Endothelial cell (in vitro differentiated cells): ENCODE data around the gene CCNE1. TPM values are rescaled to one million over a fixed set of nuclear protein-coding genes. Genes with fewer than 3 reads are reported as not detected.

Experiments used
- DNase-seq: peaks from one replicate; pipeline ENCODE4 v3.0.0; 2021; ENCODE audit warnings: low spot score
- H3K27ac Mint-ChIP-seq: one replicate; pipeline ENCODE4 v1.8.0; 2021; ENCODE audit warnings: mixed read lengths, inconsistent platforms; ENCODE audit not compliant: unreplicated experiment
- H3K27me3 Mint-ChIP-seq: one replicate; pipeline ENCODE4 v1.8.0; 2021; ENCODE audit warnings: mild to moderate bottlenecking, moderate library complexity, mixed read lengths, inconsistent platforms; ENCODE audit not compliant: unreplicated experiment
- H3K36me3 Mint-ChIP-seq: one replicate; pipeline ENCODE4 v1.8.0; 2021; ENCODE audit warnings: mild to moderate bottlenecking, low read depth, mixed read lengths, inconsistent platforms; ENCODE audit not compliant: unreplicated experiment
- H3K4me1 Mint-ChIP-seq: one replicate; pipeline ENCODE4 v1.8.0; 2021; ENCODE audit warnings: mild to moderate bottlenecking, mixed read lengths, inconsistent platforms; ENCODE audit not compliant: unreplicated experiment
- H3K4me3 Mint-ChIP-seq: one replicate; pipeline ENCODE4 v1.8.0; 2021; ENCODE audit warnings: mild to moderate bottlenecking, mixed read lengths, inconsistent platforms; ENCODE audit not compliant: unreplicated experiment
- H3K9me3 Mint-ChIP-seq: one replicate; pipeline ENCODE4 v1.8.0; 2021; ENCODE audit warnings: mixed read lengths, inconsistent platforms; ENCODE audit not compliant: unreplicated experiment
- total RNA-seq: library from RNA; stranded (reverse); fragmentation: NEBNext Ultra II Directional; extraction: Animal tissue kit (Norgen Biotek cat#: 25700); gene quantifications from one replicate; pipeline ENCODE4 v1.2.1, GENCODE V29; 2021; ENCODE audit not compliant: unreplicated experiment
- TF ChIP-seq, protein P1 (sequence below): fragments of 200-600 bp; sonication (generic); IDR thresholded peaks from one replicate; pipeline ENCODE4 v1.5.0; 2021; ENCODE audit warnings: antibody characterized with exemption; ENCODE audit not compliant: unreplicated experiment

CCNE1 gene
- total RNA-seq, 1 donor from 2014 or later = 2.3 TPM

DNA sequence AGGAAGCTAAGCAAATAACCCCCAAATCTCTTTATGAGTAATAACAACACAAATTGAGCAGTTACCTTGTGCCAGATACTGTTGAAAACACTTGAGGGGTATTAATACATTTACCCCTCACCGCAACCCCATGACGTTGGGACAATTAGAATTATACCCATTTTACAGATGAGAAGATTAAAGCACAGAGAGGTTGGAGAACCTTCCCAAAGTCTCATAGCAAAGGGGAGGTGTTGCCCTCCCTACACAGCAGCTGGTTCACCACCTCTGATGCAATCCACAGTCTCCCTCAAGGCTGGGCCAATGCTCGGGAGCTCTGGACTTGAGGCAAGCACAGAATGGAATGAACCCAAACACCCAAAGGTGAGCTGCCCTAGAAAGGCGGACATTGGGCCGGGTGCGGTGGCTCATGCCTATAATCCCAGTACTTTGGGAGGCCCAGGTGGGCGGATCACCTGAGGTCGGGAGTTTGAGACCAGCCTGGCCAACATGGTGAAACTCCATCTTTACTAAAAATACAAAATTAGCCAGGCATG lies 3.9 kb upstream of the CCNE1 start:
- Mint-ChIP-seq H3K27me3 (peaks cover 7% of the 10 kb centered on the region), H3K4me1 (peaks cover 3% of the 10 kb centered on the region), H3K4me3 (no peak overlapping the region), H3K27ac (no peak overlapping the region), H3K36me3 (peaks cover 4% of the 10 kb centered on the region), H3K9me3 (no peaks in the 10 kb centered on the region)
- TF ChIP-seq, protein P1, sequence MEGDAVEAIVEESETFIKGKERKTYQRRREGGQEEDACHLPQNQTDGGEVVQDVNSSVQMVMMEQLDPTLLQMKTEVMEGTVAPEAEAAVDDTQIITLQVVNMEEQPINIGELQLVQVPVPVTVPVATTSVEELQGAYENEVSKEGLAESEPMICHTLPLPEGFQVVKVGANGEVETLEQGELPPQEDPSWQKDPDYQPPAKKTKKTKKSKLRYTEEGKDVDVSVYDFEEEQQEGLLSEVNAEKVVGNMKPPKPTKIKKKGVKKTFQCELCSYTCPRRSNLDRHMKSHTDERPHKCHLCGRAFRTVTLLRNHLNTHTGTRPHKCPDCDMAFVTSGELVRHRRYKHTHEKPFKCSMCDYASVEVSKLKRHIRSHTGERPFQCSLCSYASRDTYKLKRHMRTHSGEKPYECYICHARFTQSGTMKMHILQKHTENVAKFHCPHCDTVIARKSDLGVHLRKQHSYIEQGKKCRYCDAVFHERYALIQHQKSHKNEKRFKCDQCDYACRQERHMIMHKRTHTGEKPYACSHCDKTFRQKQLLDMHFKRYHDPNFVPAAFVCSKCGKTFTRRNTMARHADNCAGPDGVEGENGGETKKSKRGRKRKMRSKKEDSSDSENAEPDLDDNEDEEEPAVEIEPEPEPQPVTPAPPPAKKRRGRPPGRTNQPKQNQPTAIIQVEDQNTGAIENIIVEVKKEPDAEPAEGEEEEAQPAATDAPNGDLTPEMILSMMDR = no peak
- no peak for DNase-seq

DNA sequence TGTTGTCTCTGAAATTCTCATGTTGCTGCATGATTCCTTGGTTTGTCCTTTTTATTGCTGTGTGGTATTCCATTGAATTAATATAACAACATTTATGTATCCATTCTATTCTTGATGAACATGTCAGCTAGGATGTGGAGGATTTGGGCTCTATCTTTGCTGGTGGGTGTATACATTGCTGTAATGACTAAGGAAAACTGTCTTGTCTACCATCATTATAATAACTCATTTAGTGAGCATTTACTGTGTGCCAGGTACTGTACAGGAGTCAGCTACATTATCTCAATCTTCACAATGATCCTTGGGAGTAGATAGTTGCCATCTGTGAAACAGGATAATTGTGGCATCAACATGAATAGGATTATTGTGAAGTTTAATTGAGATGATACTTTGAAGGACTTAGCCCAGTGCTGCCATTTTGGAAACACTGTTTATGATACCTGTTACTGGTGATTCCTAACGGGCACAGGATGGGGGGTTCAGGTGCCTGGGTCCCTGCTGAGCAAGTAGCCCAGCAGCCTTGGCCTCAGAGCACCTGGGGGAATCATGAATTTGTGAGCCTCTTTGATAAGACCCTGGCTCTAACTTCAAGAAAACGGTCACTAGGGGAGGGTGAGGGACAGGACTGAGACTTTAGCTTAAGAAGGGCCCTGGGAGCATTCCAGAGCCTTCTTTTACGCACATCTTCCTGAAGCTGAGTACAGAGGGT lies 1.8 kb upstream of the CCNE1 start:
- DNase-seq = no peak
- Mint-ChIP-seq H3K36me3 (peaks cover 4% of the 10 kb centered on the region), H3K9me3 (no peaks in the 10 kb centered on the region), H3K27ac (no peak overlapping the region), H3K4me3 (peak overlapping the region; percentile 5), H3K27me3 (peaks cover 7% of the 10 kb centered on the region), H3K4me1 (peaks cover 6% of the 10 kb centered on the region)
- TF ChIP-seq, protein P1 = no peak

DNA sequence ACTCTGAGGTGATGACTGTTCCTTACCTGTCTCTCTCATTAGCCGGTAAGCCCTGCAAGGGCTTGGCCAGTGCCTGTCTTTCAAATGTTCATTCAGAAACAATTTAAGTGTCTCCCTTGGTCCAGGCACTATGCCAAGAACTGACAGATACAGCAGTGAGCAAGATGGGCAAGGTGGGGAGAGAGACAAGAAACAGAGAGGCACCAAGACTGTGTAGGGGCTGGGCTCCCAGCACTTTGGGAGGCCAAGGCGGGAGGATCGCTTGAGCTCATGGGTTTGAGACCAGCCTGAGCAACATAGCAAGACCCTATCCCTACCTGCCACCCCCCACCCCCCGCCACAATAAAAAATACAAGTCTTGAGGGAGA lies 1.3 kb upstream of the CCNE1 start:
- Mint-ChIP-seq H3K27ac (no peak overlapping the region), H3K27me3 (peaks cover 7% of the 10 kb centered on the region), H3K4me1 (peaks cover 6% of the 10 kb centered on the region)

DNA sequence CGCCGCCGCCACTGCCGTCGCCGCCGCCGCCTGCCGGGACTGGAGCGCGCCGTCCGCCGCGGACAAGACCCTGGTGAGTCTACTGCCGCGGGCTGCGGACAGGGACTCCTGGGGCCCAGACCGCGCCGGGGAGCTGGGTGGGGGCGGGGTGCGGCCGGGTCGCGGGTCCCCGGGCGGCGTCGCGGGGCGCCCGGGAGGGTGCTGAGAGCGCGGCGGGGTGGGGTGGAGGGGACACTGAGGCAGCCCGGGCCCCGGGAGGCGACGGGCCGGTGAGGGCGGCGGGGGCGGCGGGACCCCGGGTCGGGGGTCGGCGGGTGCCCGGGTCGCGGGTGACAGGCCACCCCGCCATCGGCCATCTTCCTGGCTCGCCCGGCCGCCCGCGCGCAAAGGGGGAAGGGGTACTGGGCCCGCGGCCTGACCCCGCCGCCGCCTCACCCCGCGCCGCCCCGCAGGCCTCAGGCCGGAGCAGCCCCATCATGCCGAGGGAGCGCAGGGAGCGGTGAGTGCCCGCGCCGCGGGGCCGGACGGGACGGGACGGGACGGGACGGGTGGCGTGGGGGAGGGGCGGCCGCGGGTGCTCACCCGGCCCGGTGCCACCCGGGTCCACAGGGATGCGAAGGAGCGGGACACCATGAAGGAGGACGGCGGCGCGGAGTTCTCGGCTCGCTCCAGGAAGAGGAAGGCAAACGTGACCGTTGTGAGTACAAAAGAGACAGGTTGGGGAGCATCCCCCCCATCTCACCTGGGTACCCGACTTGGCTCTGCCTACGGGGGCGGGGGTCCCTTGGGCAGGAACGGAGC lies 489 bp downstream of the CCNE1 start:
- H3K27me3 Mint-ChIP-seq = peaks cover 7% of the 10 kb centered on the region
- peak overlapping the region; percentile 94 for H3K4me3 Mint-ChIP-seq
- DNase-seq = peak; percentile 19
- peaks cover 6% of the 10 kb centered on the region for H3K4me1 Mint-ChIP-seq
- peaks cover 4% of the 10 kb centered on the region for H3K36me3 Mint-ChIP-seq
- H3K27ac Mint-ChIP-seq = no peak overlapping the region
- H3K9me3 Mint-ChIP-seq = no peaks in the 10 kb centered on the region
- TF ChIP-seq, protein P1 = no peak

More for the DNA sequence above, 1.3 kb upstream of the CCNE1 start:
- peak overlapping the region; percentile 83 for H3K4me3 Mint-ChIP-seq
- no peaks in the 10 kb centered on the region for H3K9me3 Mint-ChIP-seq
- H3K36me3 Mint-ChIP-seq = peaks cover 4% of the 10 kb centered on the region
- TF ChIP-seq, protein P1 = no peak
- DNase-seq = no peak
